NB4 (cell line): ENCODE measurements around the gene CGB7.

ENCODE experiments used
- POLR2A ChIP-seq: IDR thresholded peaks from 2 replicates; pipeline ENCODE4 v1.6.1; 2011; ENCODE audit warnings: mild to moderate bottlenecking; ENCODE audit not compliant: insufficient read length; ENCODE audit errors: extremely low read depth
- TF ChIP-seq, protein P1 (sequence below): IDR thresholded peaks from one replicate; pipeline ENCODE4 v1.5.1; 2012; ENCODE audit warnings: low read depth, low read length

DNA sequence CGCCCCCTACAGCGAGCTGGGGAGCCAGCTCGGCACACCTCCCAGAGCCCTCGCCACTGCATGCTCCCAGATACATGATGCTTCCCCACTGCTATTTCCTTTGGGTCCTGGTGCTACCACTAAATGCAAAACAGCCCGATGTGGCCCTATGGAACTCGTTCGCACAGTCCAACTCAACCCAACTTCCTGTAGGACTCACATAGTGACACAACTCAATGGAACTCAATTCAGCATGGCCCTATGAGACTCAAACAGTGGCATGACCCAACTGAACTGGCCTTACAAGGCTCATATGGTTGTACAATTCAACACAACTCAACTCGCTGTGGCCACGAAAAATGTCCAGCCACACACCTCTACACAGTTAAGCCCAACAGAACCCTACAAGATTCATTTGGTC is 11.5 kb upstream of the CGB7 start:
- TF ChIP-seq, protein P1, sequence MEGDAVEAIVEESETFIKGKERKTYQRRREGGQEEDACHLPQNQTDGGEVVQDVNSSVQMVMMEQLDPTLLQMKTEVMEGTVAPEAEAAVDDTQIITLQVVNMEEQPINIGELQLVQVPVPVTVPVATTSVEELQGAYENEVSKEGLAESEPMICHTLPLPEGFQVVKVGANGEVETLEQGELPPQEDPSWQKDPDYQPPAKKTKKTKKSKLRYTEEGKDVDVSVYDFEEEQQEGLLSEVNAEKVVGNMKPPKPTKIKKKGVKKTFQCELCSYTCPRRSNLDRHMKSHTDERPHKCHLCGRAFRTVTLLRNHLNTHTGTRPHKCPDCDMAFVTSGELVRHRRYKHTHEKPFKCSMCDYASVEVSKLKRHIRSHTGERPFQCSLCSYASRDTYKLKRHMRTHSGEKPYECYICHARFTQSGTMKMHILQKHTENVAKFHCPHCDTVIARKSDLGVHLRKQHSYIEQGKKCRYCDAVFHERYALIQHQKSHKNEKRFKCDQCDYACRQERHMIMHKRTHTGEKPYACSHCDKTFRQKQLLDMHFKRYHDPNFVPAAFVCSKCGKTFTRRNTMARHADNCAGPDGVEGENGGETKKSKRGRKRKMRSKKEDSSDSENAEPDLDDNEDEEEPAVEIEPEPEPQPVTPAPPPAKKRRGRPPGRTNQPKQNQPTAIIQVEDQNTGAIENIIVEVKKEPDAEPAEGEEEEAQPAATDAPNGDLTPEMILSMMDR = no peak
- TF ChIP-seq POLR2A = no peak
